Measurements from ENCODE around the gene NPHP1. TPM values are rescaled to one million over a fixed set of nuclear protein-coding genes. Genes with fewer than 3 reads are reported as not detected.

The NPHP1 gene
- polyA plus RNA-seq, 1 donor from 2014 or later: 8.0 TPM

- TF ChIP-seq, protein P1, sequence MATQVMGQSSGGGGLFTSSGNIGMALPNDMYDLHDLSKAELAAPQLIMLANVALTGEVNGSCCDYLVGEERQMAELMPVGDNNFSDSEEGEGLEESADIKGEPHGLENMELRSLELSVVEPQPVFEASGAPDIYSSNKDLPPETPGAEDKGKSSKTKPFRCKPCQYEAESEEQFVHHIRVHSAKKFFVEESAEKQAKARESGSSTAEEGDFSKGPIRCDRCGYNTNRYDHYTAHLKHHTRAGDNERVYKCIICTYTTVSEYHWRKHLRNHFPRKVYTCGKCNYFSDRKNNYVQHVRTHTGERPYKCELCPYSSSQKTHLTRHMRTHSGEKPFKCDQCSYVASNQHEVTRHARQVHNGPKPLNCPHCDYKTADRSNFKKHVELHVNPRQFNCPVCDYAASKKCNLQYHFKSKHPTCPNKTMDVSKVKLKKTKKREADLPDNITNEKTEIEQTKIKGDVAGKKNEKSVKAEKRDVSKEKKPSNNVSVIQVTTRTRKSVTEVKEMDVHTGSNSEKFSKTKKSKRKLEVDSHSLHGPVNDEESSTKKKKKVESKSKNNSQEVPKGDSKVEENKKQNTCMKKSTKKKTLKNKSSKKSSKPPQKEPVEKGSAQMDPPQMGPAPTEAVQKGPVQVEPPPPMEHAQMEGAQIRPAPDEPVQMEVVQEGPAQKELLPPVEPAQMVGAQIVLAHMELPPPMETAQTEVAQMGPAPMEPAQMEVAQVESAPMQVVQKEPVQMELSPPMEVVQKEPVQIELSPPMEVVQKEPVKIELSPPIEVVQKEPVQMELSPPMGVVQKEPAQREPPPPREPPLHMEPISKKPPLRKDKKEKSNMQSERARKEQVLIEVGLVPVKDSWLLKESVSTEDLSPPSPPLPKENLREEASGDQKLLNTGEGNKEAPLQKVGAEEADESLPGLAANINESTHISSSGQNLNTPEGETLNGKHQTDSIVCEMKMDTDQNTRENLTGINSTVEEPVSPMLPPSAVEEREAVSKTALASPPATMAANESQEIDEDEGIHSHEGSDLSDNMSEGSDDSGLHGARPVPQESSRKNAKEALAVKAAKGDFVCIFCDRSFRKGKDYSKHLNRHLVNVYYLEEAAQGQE (IDR thresholded peaks at IDR 0.05; ENCODE audit: borderline replicate concordance): no peak
- TF ChIP-seq RAD21 (conservative IDR thresholded peaks at IDR 0.05) (no peak), TAF1 (IDR thresholded peaks at IDR 0.05; ENCODE audit: low read depth) (no peak), SMC3 (conservative IDR thresholded peaks at IDR 0.05; ENCODE audit: poor library complexity) (no peak), POLR2AphosphoS5 (IDR thresholded peaks at IDR 0.05) (no peak), EP300 (conservative IDR thresholded peaks at IDR 0.05; ENCODE audit: poor library complexity, severe bottlenecking) (no peak), MXI1 (conservative IDR thresholded peaks at IDR 0.05; ENCODE audit: poor library complexity, severe bottlenecking) (no peak), EZH2 (IDR thresholded peaks at IDR 0.05; ENCODE audit: borderline replicate concordance, insufficient read depth, low read length, poor library complexity, severe bottlenecking) (no peak), CTCF (IDR thresholded peaks at IDR 0.05; ENCODE audit: poor library complexity, severe bottlenecking) (no peak)
Measured at GRCh38 chr2:110121592-110121991, 83.2 kb downstream of the NPHP1 start.

DNA sequence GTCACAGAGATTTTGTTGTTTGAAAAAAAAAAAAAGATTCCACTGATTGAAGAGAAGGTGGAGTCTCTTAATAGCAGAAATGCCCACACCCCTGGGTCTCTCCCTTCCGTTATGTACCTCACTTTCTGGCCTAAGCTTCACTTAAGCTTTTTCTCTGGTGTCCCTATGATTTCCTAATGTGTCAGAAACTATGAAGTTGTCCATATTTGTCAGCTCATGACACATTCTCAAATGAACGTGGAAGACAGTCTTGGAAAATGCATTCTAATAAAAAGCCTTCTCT lies 83.8 kb downstream of the NPHP1 start:
- no peak overlapping the region for H3K27ac ChIP-seq (ENCODE audit: low read length)
- no peaks in the 10 kb centered on the region for H3K36me3 ChIP-seq (ENCODE audit: insufficient read depth, low read length)
- TF ChIP-seq CTCF (IDR thresholded peaks at IDR 0.05; ENCODE audit: poor library complexity, severe bottlenecking): no peak
- no peak for TF ChIP-seq RAD21 (conservative IDR thresholded peaks at IDR 0.05)
- no peak for TF ChIP-seq MXI1 (conservative IDR thresholded peaks at IDR 0.05; ENCODE audit: poor library complexity, severe bottlenecking)
- TF ChIP-seq EP300 (conservative IDR thresholded peaks at IDR 0.05; ENCODE audit: poor library complexity, severe bottlenecking): no peak
- TF ChIP-seq EZH2 (IDR thresholded peaks at IDR 0.05; ENCODE audit: borderline replicate concordance, insufficient read depth, low read length, poor library complexity, severe bottlenecking): no peak
- TF ChIP-seq TAF1 (IDR thresholded peaks at IDR 0.05; ENCODE audit: low read depth): no peak
- TF ChIP-seq, protein P1 (IDR thresholded peaks at IDR 0.05; ENCODE audit: borderline replicate concordance): no peak
- TF ChIP-seq SMC3 (conservative IDR thresholded peaks at IDR 0.05; ENCODE audit: poor library complexity): no peak
- TF ChIP-seq POLR2AphosphoS5 (IDR thresholded peaks at IDR 0.05): no peak
- no peaks in the 10 kb centered on the region for H3F3A ChIP-seq (ENCODE audit: insufficient read depth, low read length, poor library complexity, severe bottlenecking)
- H4K20me1 ChIP-seq (ENCODE audit: insufficient read depth): no peaks in the 10 kb centered on the region
- H3K4me2 ChIP-seq (ENCODE audit: low read length): no peak overlapping the region
- H3K9ac ChIP-seq (ENCODE audit: low read length): no peak overlapping the region
- H2AFZ ChIP-seq (ENCODE audit: low read depth, low read length): no peak overlapping the region
- no peaks in the 10 kb centered on the region for H3K9me2 ChIP-seq (ENCODE audit: insufficient read depth, low read length)
- H3K4me3 ChIP-seq (ENCODE audit: low read length): no peak overlapping the region
- no peaks in the 10 kb centered on the region for H3K9me3 ChIP-seq (ENCODE audit: low read length)
- H3K79me2 ChIP-seq (replicated peaks; ENCODE audit: insufficient read depth, low read length): no peaks in the 10 kb centered on the region
- peaks cover 6% of the 10 kb centered on the region for H3K27me3 ChIP-seq (ENCODE audit: insufficient read depth, low read depth, low read length)

More at GRCh38 chr2:110121592-110121991, 83.2 kb downstream of the NPHP1 start:
- Histone ChIP-seq H3K4me2 (ENCODE audit: low read length) (no peak overlapping the region), H3K9ac (ENCODE audit: low read length) (no peak overlapping the region), H3K79me2 (replicated peaks; ENCODE audit: insufficient read depth, low read length) (no peaks in the 10 kb centered on the region), H3K9me2 (ENCODE audit: insufficient read depth, low read length) (no peaks in the 10 kb centered on the region), H3K9me3 (ENCODE audit: low read length) (no peaks in the 10 kb centered on the region), H3K4me3 (ENCODE audit: low read length) (no peak overlapping the region), H4K20me1 (ENCODE audit: insufficient read depth) (no peaks in the 10 kb centered on the region), H3F3A (ENCODE audit: insufficient read depth, low read length, poor library complexity, severe bottlenecking) (no peaks in the 10 kb centered on the region), H2AFZ (ENCODE audit: low read depth, low read length) (no peak overlapping the region), H3K27ac (ENCODE audit: low read length) (no peak overlapping the region), H3K27me3 (ENCODE audit: insufficient read depth, low read depth, low read length) (peaks cover under 1% of the 10 kb centered on the region), H3K36me3 (ENCODE audit: insufficient read depth, low read length) (no peaks in the 10 kb centered on the region)
